Activated CD8-positive, alpha-beta memory T cell treated with anti-CD3 and anti-CD28 coated beads, Interleukin-2, amount 50 U/mL, for 1 hour (primary cell): ENCODE results near the gene ITGAD.

Experiments used
- DNase-seq: peaks from one replicate; pipeline ENCODE4 v3.0.0-alpha.2; 2020; ENCODE audit errors: extremely low read depth

The ITGAD gene

DNA sequence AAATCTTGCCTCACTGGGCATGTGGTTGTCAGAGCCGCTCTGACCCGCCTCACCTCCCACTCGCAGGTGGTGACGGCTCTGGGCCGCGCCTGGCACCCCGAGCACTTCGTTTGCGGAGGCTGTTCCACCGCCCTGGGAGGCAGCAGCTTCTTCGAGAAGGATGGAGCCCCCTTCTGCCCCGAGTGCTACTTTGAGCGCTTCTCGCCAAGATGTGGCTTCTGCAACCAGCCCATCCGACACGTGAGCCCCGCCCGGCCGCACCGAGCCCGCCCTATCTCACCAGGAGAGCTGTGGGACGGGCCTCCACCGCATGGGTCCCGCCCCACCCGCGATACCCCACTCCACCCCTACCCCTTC lies 82.8 kb downstream of the ITGAD start:
- DNase-seq, result no peak
